GM12892 (cell line): Measurements from ENCODE around the gene MAPKAPK2.

Experiments used
- POLR2A ChIP-seq: IDR thresholded peaks from 2 replicates; pipeline ENCODE4 v1.6.1; 2011; ENCODE audit warnings: low read depth, low read length, control low read depth
- POLR2AphosphoS5 ChIP-seq: IDR thresholded peaks from 2 replicates; pipeline ENCODE4 v1.6.1; 2011; ENCODE audit warnings: low read depth, low read length, control low read depth

DNA sequence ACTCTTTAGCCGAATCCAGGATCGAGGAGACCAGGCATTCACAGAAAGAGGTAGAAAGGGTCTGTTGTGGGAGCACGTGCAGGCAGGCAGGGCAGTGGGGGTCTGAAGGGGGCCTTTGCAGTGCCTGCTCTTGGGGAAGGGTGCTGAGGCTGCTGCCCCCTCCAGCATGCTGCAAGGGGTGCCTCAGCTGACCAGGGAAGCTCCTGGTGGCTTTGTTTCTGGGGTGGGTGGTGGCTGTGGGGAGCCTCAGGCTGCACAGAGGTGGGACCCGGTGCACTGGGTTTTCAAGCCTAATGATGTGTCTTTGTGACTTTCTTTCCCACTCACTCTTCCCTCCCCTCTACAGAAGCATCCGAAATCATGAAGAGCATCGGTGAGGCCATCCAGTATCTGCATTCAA, 44.3 kb downstream of the MAPKAPK2 start:
- TF ChIP-seq POLR2A: no peak
- no peak for TF ChIP-seq POLR2AphosphoS5
